HUDEP-2 (cell line): ENCODE results near the gene BPNT1.

Source experiments
- DNase-seq, 76 experiments: peaks; one replicate each; lab custom pipeline; 2025; ENCODE audit not compliant: unreplicated experiment in 76 of 76; lab: John Stamatoyannopoulos, UW

BPNT1 gene

DNA sequence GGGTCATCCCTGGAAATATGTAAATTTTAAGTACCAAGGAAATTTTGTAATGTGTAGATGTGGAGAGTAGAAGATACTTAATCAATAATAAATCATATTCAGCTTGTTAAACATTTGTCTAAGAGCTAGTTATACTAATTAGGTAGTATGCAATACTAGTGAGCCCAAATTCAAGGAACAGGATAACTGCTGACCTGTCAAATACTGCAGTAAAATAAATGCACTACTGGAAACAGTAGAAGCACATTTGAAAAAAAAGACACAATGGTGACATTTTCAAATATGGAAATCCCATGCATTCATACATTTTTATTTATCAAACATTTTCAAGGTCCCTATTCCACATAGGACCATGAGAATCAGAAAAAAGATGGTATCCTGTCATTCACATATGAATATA, 70.5 kb downstream of the BPNT1 start:
- DNase-seq, result no peak

DNA sequence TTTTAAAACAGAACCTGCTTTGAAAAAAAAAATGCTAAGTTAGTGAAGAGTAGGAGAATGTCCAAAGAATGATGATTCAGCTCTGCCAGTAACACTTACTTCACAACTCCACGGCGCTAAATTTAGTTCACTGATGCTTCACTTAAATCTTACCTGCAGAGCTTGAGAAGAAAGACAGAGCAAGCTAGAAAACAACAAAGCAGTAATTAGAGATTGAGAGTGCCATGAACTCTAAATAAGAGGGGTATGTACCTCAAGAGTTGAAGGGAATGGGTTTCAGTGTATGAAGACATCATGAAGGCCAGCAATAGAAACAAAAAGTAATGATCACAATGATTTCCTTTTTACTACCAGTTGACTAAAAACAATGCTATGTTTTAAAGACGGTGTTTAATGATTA, 76.1 kb downstream of the BPNT1 start:
- no peak for DNase-seq

DNA sequence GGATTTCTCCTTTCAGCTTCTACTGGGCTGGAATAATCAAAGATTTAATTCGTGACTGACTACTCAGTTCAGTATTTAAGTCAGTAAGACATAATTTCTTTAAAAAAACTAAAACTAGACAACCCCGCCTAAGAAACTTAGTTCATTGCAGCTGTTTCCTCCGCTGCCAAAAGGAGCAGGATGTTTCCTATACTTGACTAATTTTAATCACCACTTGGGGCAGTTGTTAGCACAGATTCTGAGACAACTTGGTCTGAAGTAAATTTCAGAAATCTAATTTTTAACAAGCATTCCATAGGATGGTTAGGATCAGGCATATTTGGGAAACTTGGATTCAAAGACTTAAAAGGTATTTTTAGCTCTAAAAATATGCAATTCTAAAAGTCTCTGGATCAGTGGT, 77.3 kb downstream of the BPNT1 start:
- no peak for DNase-seq

DNA sequence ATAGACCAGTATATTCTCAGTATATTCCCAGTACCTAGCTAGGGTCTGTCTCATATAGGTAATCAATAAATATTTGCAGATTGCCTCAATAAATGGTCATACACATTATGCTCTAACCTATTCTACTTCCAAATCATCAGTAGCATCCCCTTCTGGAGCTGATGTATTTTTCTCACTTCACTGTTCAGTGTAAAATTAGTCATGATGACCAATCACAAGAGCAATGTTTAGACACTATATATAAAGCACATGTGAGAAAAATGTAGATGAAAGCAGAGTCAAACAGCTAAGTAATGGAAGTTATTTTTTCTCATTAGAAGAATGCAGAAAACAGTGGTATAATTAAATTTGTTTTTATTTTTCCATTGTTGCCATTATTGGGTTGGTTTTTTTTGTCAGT, 78.0 kb downstream of the BPNT1 start:
- DNase-seq, result no peak
